Common myeloid progenitor, CD34-positive (primary cell): Measurements from ENCODE around the gene IGFBP7.

Experiments used
- CTCF ChIA-PET: fragments of 350-600 bp; sonication (Branson Sonifier 250); formaldehyde crosslinking; loops from one replicate; lab custom pipeline; 2021; ENCODE audit warnings: antibody characterized with exemption; lab: Charles Lee
- POLR2A ChIA-PET: fragments of 350-600 bp; sonication (Branson Sonifier 250); formaldehyde crosslinking; loops from one replicate; lab custom pipeline; 2021; ENCODE audit warnings: antibody characterized with exemption; lab: Charles Lee
- DNase-seq, 3 donors: peaks; one replicate each; pipeline versions ENCODE4 v3.0.0 to v3.0.0-alpha.2; 2013
- H3K27ac ChIP-seq, 2 experiments: 1 replicate in 1 of 2; 2 replicates in 1 of 2; pipeline ENCODE4 v1.7.0; 2013; ENCODE audit warnings: inconsistent platforms in 2 of 2, low read length in 2 of 2, mild to moderate bottlenecking in 2 of 2, low read depth in 1 of 2, moderate library complexity in 1 of 2; ENCODE audit not compliant: severe bottlenecking in 2 of 2, insufficient read depth in 1 of 2, poor library complexity in 1 of 2
- H3K27me3 ChIP-seq, 5 experiments: replicated peaks in 2 of 5; 1 replicate in 3 of 5; 2 replicates in 2 of 5; pipeline versions ENCODE4 v1.6.1 to v1.7.0; 2013; ENCODE audit warnings: low read length in 4 of 5, mild to moderate bottlenecking in 2 of 5, moderate library complexity in 2 of 5, inconsistent platforms in 1 of 5; ENCODE audit not compliant: insufficient read depth in 5 of 5, control insufficient read depth in 4 of 5
- H3K36me3 ChIP-seq, 4 experiments: 1 replicate in 2 of 4; 2 replicates in 2 of 4; pipeline versions ENCODE4 v1.6.1 to v1.7.0; 2013; ENCODE audit warnings: low read length in 3 of 4, control low read depth in 1 of 4, mild to moderate bottlenecking in 1 of 4; ENCODE audit not compliant: control insufficient read depth in 4 of 4, insufficient read depth in 4 of 4
- H3K4me1 ChIP-seq, 4 experiments: 1 replicate in 3 of 4; 2 replicates in 1 of 4; pipeline versions ENCODE4 v1.6.1 to v1.7.1; 2013; ENCODE audit warnings: low read length in 3 of 4, mild to moderate bottlenecking in 3 of 4, control low read depth in 1 of 4, inconsistent platforms in 1 of 4, moderate library complexity in 1 of 4; ENCODE audit not compliant: control insufficient read depth in 4 of 4, insufficient read depth in 4 of 4; ENCODE audit errors: control extremely low read depth in 1 of 4
- H3K4me3 ChIP-seq, 7 experiments: 1 replicate in 4 of 7; 2 replicates in 3 of 7; pipeline versions ENCODE4 v1.5.1 to v1.7.0; 2013; ENCODE audit warnings: mild to moderate bottlenecking in 7 of 7, low read length in 6 of 7, moderate library complexity in 6 of 7, inconsistent platforms in 2 of 7, low read depth in 2 of 7, control low read depth in 1 of 7; ENCODE audit not compliant: insufficient read depth in 4 of 7, control insufficient read depth in 1 of 7; ENCODE audit errors: extremely low read depth in 1 of 7
- H3K9me3 ChIP-seq, 5 experiments: 1 replicate in 4 of 5; 2 replicates in 1 of 5; pipeline versions ENCODE4 v1.6.1 to v1.7.1; 2013; ENCODE audit warnings: low read length in 4 of 5, mild to moderate bottlenecking in 2 of 5, inconsistent platforms in 1 of 5, low read depth in 1 of 5, moderate library complexity in 1 of 5; ENCODE audit not compliant: control insufficient read depth in 4 of 5, insufficient read depth in 2 of 5; ENCODE audit errors: control extremely low read depth in 1 of 5
- WGBS: methylation state at CpG from one replicate; pipeline ENCODE4 v1.1.5; 2013; ENCODE audit not compliant: insufficient coverage; 5-methylcytosine and 5-hydroxymethylcytosine counted together

Gene IGFBP7

GRCh38 chr4:57068237-57068981 is 41.8 kb downstream of the IGFBP7 start:
- Histone ChIP-seq H3K4me1 (peaks cover 0 to 8% (median 0%) of the 10 kb centered on the region in 4 experiments), H3K36me3 (peaks cover 0 to 13% (median 4%) of the 10 kb centered on the region in 4 experiments), H3K4me3 (no peak overlapping the region), H3K27me3 (no peaks in the 10 kb centered on the region), H3K9me3 (no peaks in the 10 kb centered on the region), H3K27ac (no peak overlapping the region)
- WGBS, result 88% methylated on average over 5 of the region's 8 CpGs
- POLR2A ChIA-PET, result no interaction called here
- CTCF ChIA-PET, result no interaction called here
- no peak for DNase-seq

DNA sequence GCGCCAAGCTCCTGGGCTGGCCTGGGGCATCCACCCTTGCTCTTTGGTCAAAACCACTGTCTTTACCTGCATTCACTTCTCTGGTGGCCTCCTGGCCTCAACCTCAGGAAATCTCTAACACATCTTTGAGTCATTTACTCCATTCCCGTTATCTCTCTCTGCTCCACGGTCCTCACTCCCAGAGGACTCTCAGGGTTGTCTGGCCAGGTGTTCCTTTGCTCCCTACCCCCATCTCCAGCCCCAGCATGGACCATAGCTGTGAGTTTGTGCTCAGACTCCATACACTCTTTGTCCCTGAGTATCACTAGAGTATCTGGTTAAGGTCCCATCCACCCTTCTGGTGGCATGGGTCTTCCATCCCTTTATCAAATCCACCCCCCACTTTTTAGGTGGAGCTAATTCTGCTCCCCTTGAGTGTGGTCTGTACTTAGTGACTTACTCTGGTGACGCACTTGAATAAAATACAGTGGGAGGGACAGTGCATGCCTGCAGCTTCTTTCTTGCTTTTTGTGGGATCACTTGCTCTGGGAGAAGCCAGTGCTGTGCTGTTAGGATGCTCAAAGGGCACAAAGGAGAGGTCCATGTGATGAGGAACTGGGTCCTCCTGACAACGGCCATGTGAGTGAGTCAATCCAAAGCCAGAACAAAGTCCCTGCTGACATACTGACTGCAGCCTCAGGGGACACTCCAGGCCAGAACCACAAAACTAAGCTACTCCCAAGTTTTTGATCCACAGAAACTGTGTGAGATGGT is 44.3 kb downstream of the IGFBP7 start:
- Histone ChIP-seq H3K27ac (no peak overlapping the region), H3K36me3 (peaks cover 0 to 13% (median 4%) of the 10 kb centered on the region in 4 experiments), H3K4me3 (no peak overlapping the region), H3K4me1 (peaks cover 0 to 5% (median 0%) of the 10 kb centered on the region in 4 experiments), H3K27me3 (no peaks in the 10 kb centered on the region), H3K9me3 (no peaks in the 10 kb centered on the region)
- DNase-seq, result no peak
- ChIA-PET CTCF (interaction anchor here (1.3 kb wide), 1 partner anchor 98 kb away, joined by 4 read pairs; no protein-coding TSS in a partner anchor), POLR2A (no interaction called here)
- WGBS, result 93% methylated on average over 3 of the region's 5 CpGs

DNA sequence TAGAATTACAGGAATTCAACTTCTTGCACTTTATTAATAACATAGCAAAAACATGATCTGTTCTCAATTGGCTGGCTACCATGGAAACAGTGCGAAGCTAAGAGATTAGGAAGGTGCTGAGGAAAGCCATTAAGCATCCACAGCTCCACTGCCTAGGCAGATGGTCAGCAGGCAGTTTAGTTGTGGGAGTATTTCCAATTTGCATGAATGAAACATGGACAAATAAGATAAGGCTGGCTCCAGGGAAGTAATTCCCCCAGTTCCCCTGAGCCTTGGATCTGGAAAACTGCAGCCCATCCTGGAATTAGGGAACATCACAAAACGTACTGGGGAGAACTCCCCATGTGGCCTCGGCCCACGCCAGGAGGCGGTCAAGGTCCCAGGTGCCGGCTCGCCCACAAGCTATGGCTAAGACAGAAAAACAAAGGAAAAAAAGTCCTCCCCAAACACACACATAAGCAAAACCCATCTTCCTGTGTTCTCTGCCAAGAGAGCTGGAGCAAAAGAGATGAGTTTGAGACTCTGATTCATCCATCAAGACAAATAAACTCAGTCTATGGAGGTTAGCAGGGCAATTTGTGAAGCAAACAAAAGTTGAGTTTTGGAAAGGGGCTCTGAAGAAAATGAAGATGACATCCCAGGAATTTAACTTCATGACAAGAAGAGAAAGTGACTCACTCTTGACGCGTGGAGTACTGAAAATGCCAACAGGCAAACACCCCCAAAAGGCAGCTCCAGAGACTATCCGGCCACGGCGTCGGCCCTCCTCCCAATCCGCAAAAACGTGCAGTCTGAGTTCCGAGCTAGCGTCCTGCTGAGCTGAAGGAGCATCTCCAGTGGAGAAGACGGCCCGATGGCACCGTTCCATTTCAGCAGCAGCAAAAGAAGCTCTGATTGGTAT is 45.1 kb downstream of the IGFBP7 start:
- CTCF ChIA-PET, result interaction anchor here (0.7 to 1.3 kb wide), 3 partner anchors 29 to 99 kb away, joined by 3 to 4 read pairs (median 3); no protein-coding TSS in a partner anchor
- DNase-seq, result no peak
- 92% methylated on average over 16 of the region's 20 CpGs for WGBS
- Histone ChIP-seq H3K36me3 (peaks cover 0 to 13% (median 4%) of the 10 kb centered on the region in 4 experiments), H3K27ac (no peak overlapping the region), H3K4me1 (peaks cover 0 to 2% (median 0%) of the 10 kb centered on the region in 4 experiments), H3K27me3 (no peaks in the 10 kb centered on the region), H3K9me3 (no peaks in the 10 kb centered on the region), H3K4me3 (no peak overlapping the region)
- POLR2A ChIA-PET, result no interaction called here

- CTCF ChIA-PET, result interaction anchor here (0.7 to 0.8 kb wide), 2 partner anchors 30 to 48 kb away, joined by 3 read pairs; no protein-coding TSS in a partner anchor
Measured at GRCh38 chr4:57064120-57064519, 46.1 kb downstream of the IGFBP7 start.

DNA sequence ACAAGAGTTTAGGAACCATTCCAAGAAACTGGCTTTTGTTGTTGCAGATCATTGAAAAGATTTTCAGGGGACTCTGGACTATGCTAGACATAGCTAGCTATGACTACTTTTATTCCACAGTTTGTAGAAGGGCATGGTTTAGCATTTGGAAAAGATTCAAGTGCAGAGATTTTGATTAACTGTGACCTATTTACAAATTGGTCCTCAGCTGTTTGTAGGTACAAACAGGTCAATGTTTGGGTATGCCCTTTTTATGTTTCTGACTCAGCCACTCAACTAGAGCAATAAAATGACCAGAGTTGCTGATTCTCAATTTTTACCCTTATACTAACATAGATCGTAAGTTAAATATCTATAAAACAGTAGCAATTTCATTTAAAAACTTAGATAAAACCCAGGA is 46.7 kb downstream of the IGFBP7 start:
- no peak for DNase-seq
- no peaks in the 10 kb centered on the region for H3K9me3 ChIP-seq
- H3K36me3 ChIP-seq, result peaks cover 0 to 9% (median 4%) of the 10 kb centered on the region in 4 experiments
- ChIA-PET POLR2A (no interaction called here), CTCF (no interaction called here)
- no peaks in the 10 kb centered on the region for H3K27me3 ChIP-seq
- no peak overlapping the region for H3K27ac ChIP-seq
- no CpG with 5 or more reads among the region's 1 CpG for WGBS
- H3K4me1 ChIP-seq, result peaks cover 0 to 2% (median 0%) of the 10 kb centered on the region in 4 experiments
- no peak overlapping the region for H3K4me3 ChIP-seq

More at GRCh38 chr4:57064120-57064519, 46.1 kb downstream of the IGFBP7 start:
- no peaks in the 10 kb centered on the region for H3K9me3 ChIP-seq
- no peak overlapping the region for H3K4me3 ChIP-seq
- no peak for DNase-seq
- H3K4me1 ChIP-seq, result peaks cover 0 to 2% (median 0%) of the 10 kb centered on the region in 4 experiments
- WGBS, result 75% methylated on average over 1 of the region's 2 CpGs
- H3K27ac ChIP-seq, result no peak overlapping the region
- no peaks in the 10 kb centered on the region for H3K27me3 ChIP-seq
- POLR2A ChIA-PET, result no interaction called here
- peaks cover 0 to 9% (median 4%) of the 10 kb centered on the region in 4 experiments for H3K36me3 ChIP-seq

GRCh38 chr4:57061395-57061794 is 48.8 kb downstream of the IGFBP7 start:
- WGBS, result no CpG with 5 or more reads among the region's 5 CpGs
- Histone ChIP-seq H3K27ac (no peak overlapping the region), H3K36me3 (peaks cover 0 to 14% (median 6%) of the 10 kb centered on the region in 4 experiments), H3K27me3 (no peaks in the 10 kb centered on the region), H3K4me3 (no peak overlapping the region), H3K4me1 (peaks cover 0 to 2% (median 0%) of the 10 kb centered on the region in 4 experiments), H3K9me3 (no peaks in the 10 kb centered on the region)
- no peak for DNase-seq
- CTCF ChIA-PET, result no interaction called here
- POLR2A ChIA-PET, result no interaction called here
